GM12874 (cell line): ENCODE measurements around the gene CREB5.

ENCODE experiments used
- TF ChIP-seq, protein P1 (sequence below): IDR thresholded peaks from 2 replicates; pipeline ENCODE4 v1.5.1; 2011; ENCODE audit warnings: low read depth, mild to moderate bottlenecking, control low read depth, low read length, moderate library complexity; ENCODE audit not compliant: insufficient read depth

CREB5 gene

DNA sequence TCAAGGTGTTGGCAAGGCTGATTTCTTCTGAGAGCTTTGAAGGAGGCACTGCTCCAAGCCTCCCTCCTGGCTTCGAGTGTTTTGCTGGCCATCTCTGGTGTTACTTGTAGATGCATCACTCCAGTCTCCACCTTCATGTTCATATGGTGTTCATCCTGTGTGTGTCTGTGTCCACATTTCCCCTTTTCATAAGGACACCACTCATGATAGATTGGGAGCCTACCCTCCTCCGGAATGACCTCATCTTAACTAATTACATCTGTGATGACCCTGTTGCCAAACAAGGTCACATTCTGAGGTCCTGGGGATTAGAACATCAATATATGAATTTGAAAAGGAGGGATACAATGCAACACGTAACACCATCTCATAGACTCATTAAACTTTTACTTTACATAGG lies 119.0 kb downstream of the CREB5 start:
- TF ChIP-seq, protein P1, sequence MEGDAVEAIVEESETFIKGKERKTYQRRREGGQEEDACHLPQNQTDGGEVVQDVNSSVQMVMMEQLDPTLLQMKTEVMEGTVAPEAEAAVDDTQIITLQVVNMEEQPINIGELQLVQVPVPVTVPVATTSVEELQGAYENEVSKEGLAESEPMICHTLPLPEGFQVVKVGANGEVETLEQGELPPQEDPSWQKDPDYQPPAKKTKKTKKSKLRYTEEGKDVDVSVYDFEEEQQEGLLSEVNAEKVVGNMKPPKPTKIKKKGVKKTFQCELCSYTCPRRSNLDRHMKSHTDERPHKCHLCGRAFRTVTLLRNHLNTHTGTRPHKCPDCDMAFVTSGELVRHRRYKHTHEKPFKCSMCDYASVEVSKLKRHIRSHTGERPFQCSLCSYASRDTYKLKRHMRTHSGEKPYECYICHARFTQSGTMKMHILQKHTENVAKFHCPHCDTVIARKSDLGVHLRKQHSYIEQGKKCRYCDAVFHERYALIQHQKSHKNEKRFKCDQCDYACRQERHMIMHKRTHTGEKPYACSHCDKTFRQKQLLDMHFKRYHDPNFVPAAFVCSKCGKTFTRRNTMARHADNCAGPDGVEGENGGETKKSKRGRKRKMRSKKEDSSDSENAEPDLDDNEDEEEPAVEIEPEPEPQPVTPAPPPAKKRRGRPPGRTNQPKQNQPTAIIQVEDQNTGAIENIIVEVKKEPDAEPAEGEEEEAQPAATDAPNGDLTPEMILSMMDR = no peak

DNA sequence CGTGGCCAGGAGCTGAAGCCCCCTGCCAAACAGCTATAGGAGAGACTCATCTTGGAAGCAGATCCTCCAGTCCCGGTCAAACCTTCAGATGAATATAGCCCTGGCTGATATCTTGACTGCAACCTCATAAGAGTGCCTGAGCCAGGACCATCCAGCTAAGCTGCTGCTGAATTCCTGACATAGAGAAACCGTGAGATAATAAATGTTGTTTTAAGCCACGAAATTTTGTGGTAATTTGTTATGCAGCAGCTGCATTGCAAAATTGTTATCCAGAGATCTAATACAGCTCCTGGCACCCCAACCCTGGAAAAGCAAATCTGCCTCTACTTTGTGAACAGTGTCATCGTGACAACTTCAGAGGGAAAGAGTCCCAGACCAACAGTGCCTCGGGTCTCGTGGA lies 119.9 kb downstream of the CREB5 start:
- TF ChIP-seq, protein P1 = no peak

DNA sequence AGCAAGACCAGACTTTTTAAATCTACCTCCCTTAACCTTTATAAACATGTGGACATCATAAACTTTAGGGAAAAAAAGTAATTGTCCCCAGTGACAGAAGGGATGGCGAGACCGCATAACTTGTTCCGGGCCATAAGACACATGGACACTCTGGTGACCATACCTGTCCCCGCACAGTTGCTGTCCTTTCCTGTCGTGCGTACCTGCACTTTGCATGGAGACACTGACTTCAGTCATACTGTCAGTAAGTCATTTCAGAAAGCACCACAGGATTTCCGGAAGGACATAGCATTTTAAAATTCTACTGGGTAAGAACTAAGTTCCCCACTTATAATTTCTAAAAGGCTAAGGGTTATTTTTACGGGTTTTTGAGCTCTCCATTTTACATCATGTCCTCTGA lies 120.9 kb downstream of the CREB5 start:
- TF ChIP-seq, protein P1 = no peak

DNA sequence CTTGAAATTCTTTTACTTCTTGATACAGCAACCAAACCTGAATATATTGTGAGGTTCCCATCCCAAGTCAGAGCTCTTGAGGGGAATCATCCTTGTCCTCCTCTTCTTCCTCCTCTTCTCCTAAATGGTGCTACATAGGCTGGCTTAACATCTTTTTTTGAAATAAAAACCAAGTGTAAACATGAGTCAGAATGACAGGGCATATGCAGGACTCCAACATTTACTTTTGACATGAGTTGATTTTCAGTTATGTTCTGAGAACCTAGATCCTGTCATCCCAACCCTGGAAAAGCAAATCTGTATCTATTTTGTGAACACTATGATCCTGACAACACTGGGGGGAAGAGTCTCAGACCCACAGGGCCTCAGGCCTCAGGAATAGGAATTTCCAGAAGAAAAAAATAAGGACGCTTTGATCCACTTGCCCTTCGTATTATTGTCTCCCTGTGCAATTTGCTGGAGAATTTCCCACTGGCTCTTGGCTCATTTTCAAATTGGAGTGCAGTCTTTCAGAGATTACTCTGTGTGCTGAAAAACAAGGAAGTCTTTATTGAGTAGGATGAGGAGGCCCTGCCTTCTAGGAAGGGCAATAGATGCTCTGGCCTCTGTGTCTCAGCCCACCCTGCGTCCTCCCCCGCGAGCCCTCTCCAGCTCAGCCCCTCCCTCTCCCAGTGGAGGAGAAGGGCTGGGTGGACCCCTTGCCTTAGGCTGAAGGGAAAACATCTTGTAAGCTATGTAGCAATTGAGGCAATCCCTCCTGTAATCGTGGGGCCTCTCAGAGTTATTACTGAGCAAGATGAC lies 121.6 kb downstream of the CREB5 start:
- TF ChIP-seq, protein P1 = no peak

DNA sequence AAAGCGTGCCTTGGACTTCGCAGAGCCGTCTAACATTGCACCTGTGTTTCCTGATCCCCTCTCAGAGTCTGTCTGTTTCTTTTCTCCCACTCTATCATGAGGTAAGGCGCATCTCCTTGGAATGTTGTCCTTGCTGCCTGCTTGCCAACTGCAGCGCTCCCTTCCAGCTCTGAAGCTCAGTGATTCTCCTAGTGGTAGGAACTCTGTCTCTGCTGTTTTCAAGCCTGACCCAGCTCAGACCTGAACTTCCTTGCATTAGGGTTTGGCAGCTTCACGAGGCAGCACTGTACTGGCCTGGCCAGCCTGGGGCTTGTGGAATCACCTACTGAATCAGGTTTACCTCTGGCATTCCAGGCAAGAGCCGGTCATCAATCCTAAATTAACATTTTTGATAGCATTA lies 123.9 kb downstream of the CREB5 start:
- TF ChIP-seq, protein P1 = no peak

DNA sequence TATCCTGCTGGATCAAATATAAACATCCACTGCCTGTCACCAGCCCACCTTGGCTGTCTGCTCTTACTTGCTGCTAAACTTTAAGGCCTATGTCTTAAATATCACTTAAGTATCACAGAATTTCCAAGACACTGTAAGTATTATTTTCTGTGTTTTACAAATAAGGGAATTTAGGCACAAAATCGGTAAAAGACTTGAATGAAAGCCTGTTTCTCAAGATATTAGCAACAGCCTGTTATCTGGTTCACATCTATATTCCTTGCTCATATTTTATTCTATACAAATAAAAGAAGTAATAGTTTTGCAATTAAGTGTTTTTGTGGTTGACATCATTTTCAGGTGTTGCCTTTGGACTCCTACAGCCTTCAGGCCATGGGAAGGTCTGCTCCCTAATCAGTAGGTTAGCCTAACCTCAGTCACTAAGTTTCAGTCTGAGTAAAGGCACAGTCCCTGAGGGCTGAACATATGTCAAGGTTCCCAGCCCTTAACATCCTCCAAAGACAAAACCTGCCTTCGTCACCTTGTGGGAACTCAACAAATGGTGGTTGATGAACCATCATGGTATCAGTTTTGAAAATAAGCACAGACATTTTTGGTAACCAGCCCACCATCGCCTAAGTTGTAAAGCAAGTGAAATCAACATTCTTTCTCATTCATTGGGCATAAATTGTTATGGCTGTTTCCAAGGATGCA lies 127.1 kb downstream of the CREB5 start:
- TF ChIP-seq, protein P1 = no peak

DNA sequence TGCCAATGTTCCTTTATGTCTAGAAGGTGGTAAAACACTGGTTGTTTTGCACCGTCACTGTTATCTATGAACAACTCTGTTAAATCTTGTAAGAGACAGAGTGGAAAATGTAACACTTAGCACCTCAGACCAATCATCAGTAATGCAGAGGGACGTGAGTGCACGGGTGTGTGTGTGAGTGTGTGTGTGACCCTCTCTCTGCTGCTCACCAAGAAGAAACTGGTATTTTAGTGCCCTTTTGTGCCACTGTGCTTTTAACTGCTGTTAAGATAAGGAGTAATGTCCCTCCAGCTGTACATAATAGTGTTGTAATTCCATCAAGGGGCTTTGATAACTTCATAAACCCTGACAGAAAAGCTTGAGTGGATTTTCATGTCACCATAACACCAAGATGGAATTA lies 130.1 kb downstream of the CREB5 start:
- TF ChIP-seq, protein P1 = no peak
